ENCODE measurements around the gene HMG20B. TPM values are rescaled to one million over a fixed set of nuclear protein-coding genes. Genes with fewer than 3 reads are reported as not detected.

HMG20B gene
- total RNA-seq, 1 donor from 2014 or later = 92.8 TPM

- no peak overlapping the region for H3K4me3 ChIP-seq
- peak overlapping the region; percentile 65 for H3K27ac ChIP-seq
- peaks cover 17% of the 10 kb centered on the region for H3K4me1 ChIP-seq
- intact Hi-C loops (cut with DNase I) = loop anchor here (2.0 to 5.0 kb wide), 3 partner anchors 31 to 73 kb away; no protein-coding TSS in a partner anchor
- peak in 1 of 2 donors; percentile 50 for TF ChIP-seq POLR2AphosphoS5 (IDR thresholded peaks at IDR 0.05; ENCODE audit: insufficient read depth in 1 of 2, low read depth in 1 of 2)
- no peak for TF ChIP-seq POLR2A (IDR thresholded peaks at IDR 0.05)
- TF ChIP-seq, protein P1, sequence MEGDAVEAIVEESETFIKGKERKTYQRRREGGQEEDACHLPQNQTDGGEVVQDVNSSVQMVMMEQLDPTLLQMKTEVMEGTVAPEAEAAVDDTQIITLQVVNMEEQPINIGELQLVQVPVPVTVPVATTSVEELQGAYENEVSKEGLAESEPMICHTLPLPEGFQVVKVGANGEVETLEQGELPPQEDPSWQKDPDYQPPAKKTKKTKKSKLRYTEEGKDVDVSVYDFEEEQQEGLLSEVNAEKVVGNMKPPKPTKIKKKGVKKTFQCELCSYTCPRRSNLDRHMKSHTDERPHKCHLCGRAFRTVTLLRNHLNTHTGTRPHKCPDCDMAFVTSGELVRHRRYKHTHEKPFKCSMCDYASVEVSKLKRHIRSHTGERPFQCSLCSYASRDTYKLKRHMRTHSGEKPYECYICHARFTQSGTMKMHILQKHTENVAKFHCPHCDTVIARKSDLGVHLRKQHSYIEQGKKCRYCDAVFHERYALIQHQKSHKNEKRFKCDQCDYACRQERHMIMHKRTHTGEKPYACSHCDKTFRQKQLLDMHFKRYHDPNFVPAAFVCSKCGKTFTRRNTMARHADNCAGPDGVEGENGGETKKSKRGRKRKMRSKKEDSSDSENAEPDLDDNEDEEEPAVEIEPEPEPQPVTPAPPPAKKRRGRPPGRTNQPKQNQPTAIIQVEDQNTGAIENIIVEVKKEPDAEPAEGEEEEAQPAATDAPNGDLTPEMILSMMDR (IDR thresholded peaks at IDR 0.05) = peak; percentile 94 to 99 (median 94)
- H3K36me3 ChIP-seq = peaks cover 0 to 51% of the 10 kb centered on the region in 2 donors
- H3K27me3 ChIP-seq = no peaks in the 10 kb centered on the region
- DNase-seq (ENCODE audit: extremely low spot score in 2 of 2) = no peak
- no peaks in the 10 kb centered on the region for H3K9me3 ChIP-seq
Measured at GRCh38 chr19:3618144-3618810, 45.5 kb downstream of the HMG20B start.

- no peak for DNase-seq (ENCODE audit: extremely low spot score in 2 of 2)
- H3K4me3 ChIP-seq = no peak overlapping the region
- no peaks in the 10 kb centered on the region for H3K27me3 ChIP-seq
- H3K4me1 ChIP-seq = peaks cover 19% of the 10 kb centered on the region
- H3K27ac ChIP-seq = peak overlapping the region; percentile 65
- H3K36me3 ChIP-seq = peaks cover 0 to 44% of the 10 kb centered on the region in 2 donors
- TF ChIP-seq POLR2A (IDR thresholded peaks at IDR 0.05) (no peak), POLR2AphosphoS5 (IDR thresholded peaks at IDR 0.05; ENCODE audit: insufficient read depth in 1 of 2, low read depth in 1 of 2) (no peak)
- TF ChIP-seq, protein P1 (IDR thresholded peaks at IDR 0.05) = no peak
- intact Hi-C loops (cut with DNase I) = loop anchor here (2.0 to 5.0 kb wide), 3 partner anchors 32 to 74 kb away; no protein-coding TSS in a partner anchor
- H3K9me3 ChIP-seq = no peaks in the 10 kb centered on the region
Measured at GRCh38 chr19:3618811-3619630, 46.3 kb downstream of the HMG20B start.

DNA sequence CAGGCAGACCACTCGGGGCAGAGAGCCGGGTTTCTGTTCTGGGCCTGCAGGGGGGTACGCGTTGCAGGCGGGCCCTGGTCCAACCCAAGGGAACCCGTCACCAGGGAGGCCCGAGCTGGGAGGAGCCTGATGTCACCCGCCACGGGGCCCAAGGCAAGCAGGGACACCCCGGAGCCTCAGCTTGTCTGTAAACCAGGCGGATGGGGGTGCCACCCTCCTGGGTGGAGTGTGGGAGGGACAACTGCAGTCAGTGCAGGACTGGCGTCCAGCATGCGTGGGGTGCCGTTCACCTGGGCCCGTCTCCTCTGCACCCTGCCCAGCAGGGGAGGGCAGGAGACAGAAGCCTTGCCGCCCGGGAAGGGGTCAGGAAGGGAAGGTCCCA is 46.9 kb downstream of the HMG20B start:
- H3K36me3 ChIP-seq = peaks cover 0 to 40% of the 10 kb centered on the region in 2 donors
- no peaks in the 10 kb centered on the region for H3K27me3 ChIP-seq

GRCh38 chr19:3620145-3620816 is 47.5 kb downstream of the HMG20B start:
- Histone ChIP-seq H3K4me1 (peaks cover 32% of the 10 kb centered on the region), H3K27ac (no peak overlapping the region), H3K9me3 (no peaks in the 10 kb centered on the region), H3K27me3 (no peaks in the 10 kb centered on the region), H3K4me3 (no peak overlapping the region), H3K36me3 (peaks cover 0 to 40% of the 10 kb centered on the region in 2 donors)
- intact Hi-C loops (cut with DNase I) = no loop called here
- DNase-seq (ENCODE audit: extremely low spot score in 2 of 2) = no peak
- TF ChIP-seq POLR2A (IDR thresholded peaks at IDR 0.05) (no peak), POLR2AphosphoS5 (IDR thresholded peaks at IDR 0.05; ENCODE audit: insufficient read depth in 1 of 2, low read depth in 1 of 2) (no peak)
- TF ChIP-seq, protein P1 (IDR thresholded peaks at IDR 0.05) = no peak

More for the DNA sequence above, 46.9 kb downstream of the HMG20B start:
- no peaks in the 10 kb centered on the region for H3K9me3 ChIP-seq
- no peak for TF ChIP-seq POLR2AphosphoS5 (IDR thresholded peaks at IDR 0.05; ENCODE audit: insufficient read depth in 1 of 2, low read depth in 1 of 2)
- TF ChIP-seq, protein P1 (IDR thresholded peaks at IDR 0.05) = no peak
- TF ChIP-seq POLR2A (IDR thresholded peaks at IDR 0.05) = no peak
- no peak overlapping the region for H3K4me3 ChIP-seq
- DNase-seq (ENCODE audit: extremely low spot score in 2 of 2) = no peak
- intact Hi-C loops (cut with DNase I) = loop anchor here (2.0 to 5.0 kb wide), 3 partner anchors 33 to 75 kb away; no protein-coding TSS in a partner anchor
- no peak overlapping the region for H3K27ac ChIP-seq
- peaks cover 25% of the 10 kb centered on the region for H3K4me1 ChIP-seq

Measured in vagina (tissue), 2 donors.